GM23338 (cell line): ENCODE data around the gene KAT6B. TPM values are rescaled to one million over a fixed set of nuclear protein-coding genes. Genes with fewer than 3 reads are reported as not detected.

Experiments used
- ATAC-seq: fragments of 200-7000 bp; cut with Tn5 transposase; 3 replicates; pipeline ENCODE4 v1.9.1; 2020
- DNase-seq: peaks from one replicate; pipeline ENCODE4 v3.0.0-alpha.2; 2015; ENCODE audit warnings: low spot score
- H2AFZ ChIP-seq: fragments of 200-600 bp; sonication (generic); 2 replicates; pipeline ENCODE4 v1.8.0; 2016; ENCODE audit warnings: antibody characterized with exemption, mild to moderate bottlenecking, moderate library complexity
- H3F3A ChIP-seq: fragments of 200-600 bp; sonication (generic); replicated peaks from 2 replicates; pipeline ENCODE4 v1.8.0; 2017; ENCODE audit warnings: antibody characterized with exemption, mixed run types, low read depth
- H3K27ac ChIP-seq: fragments of 200-600 bp; sonication (generic); 2 replicates; pipeline ENCODE4 v1.6.1; 2016; ENCODE audit warnings: low read depth
- H3K27me3 ChIP-seq: fragments of 200-600 bp; sonication (generic); 2 replicates; pipeline ENCODE4 v1.8.0; 2016; ENCODE audit warnings: mild to moderate bottlenecking, mixed run types, moderate library complexity; ENCODE audit not compliant: insufficient read depth
- H3K36me3 ChIP-seq: fragments of 200-600 bp; sonication (generic); 2 replicates; pipeline ENCODE4 v1.8.0; 2016; ENCODE audit warnings: mild to moderate bottlenecking; ENCODE audit not compliant: insufficient read depth
- H3K4me1 ChIP-seq: fragments of 200-600 bp; sonication (generic); 2 replicates; pipeline ENCODE4 v1.8.0; 2016; ENCODE audit warnings: mild to moderate bottlenecking, moderate library complexity; ENCODE audit not compliant: insufficient read depth
- H3K4me2 ChIP-seq: fragments of 200-600 bp; sonication (generic); 2 replicates; pipeline ENCODE4 v1.7.1; 2017; ENCODE audit warnings: mixed run types
- H3K4me3 ChIP-seq: fragments of 200-600 bp; sonication (generic); 2 replicates; pipeline ENCODE4 v1.6.1; 2016; ENCODE audit warnings: mixed run types
- H3K79me2 ChIP-seq: fragments of 200-600 bp; sonication (generic); replicated peaks from 2 replicates; pipeline ENCODE4 v1.8.0; 2017; ENCODE audit warnings: mild to moderate bottlenecking; ENCODE audit not compliant: insufficient read depth
- H3K9me2 ChIP-seq: fragments of 200-600 bp; sonication (generic); 2 replicates; pipeline ENCODE4 v1.8.0; 2017; ENCODE audit not compliant: insufficient read depth
- H4K20me1 ChIP-seq: fragments of 200-600 bp; sonication (generic); replicated peaks from 2 replicates; pipeline ENCODE4 v1.8.0; 2017; ENCODE audit warnings: mild to moderate bottlenecking; ENCODE audit not compliant: insufficient read depth
- H3K27ac Mint-ChIP-seq: 2 replicates; pipeline ENCODE4 v1.8.0; 2020; ENCODE audit warnings: inconsistent platforms, mild to moderate bottlenecking, moderate library complexity, mixed read lengths
- H3K27me3 Mint-ChIP-seq: 3 replicates; pipeline ENCODE4 v1.8.0; 2022; ENCODE audit warnings: low read depth, mild to moderate bottlenecking, moderate library complexity, mixed read lengths, inconsistent platforms; ENCODE audit not compliant: insufficient read depth, poor library complexity
- H3K36me3 Mint-ChIP-seq: 3 replicates; pipeline ENCODE4 v1.8.0; 2021; ENCODE audit warnings: low read depth, mild to moderate bottlenecking, inconsistent platforms, moderate library complexity, mixed read lengths
- H3K4me1 Mint-ChIP-seq: 3 replicates; pipeline ENCODE4 v1.8.0; 2020; ENCODE audit warnings: mild to moderate bottlenecking, inconsistent platforms, mixed read lengths
- H3K4me3 Mint-ChIP-seq: 3 replicates; pipeline ENCODE4 v1.8.0; 2021; ENCODE audit warnings: moderate library complexity, mild to moderate bottlenecking, inconsistent platforms, mixed read lengths
- H3K9me3 Mint-ChIP-seq: 3 replicates; pipeline ENCODE4 v1.8.0; 2020; ENCODE audit warnings: moderate library complexity, mild to moderate bottlenecking, inconsistent platforms, mixed read lengths
- CREB1 ChIP-seq: fragments of 250-450 bp; sonication (Bioruptor Pico); IDR thresholded peaks from 2 replicates; pipeline ENCODE4 v1.5.0; 2020; ENCODE audit warnings: low read depth, mild to moderate bottlenecking, moderate library complexity
- EZH2 ChIP-seq: fragments of 200-600 bp; sonication (generic); IDR thresholded peaks from one replicate; pipeline ENCODE4 v1.8.0; 2017; ENCODE audit warnings: antibody characterized with exemption, mild to moderate bottlenecking, low read depth; ENCODE audit not compliant: unreplicated experiment
- EZH2phosphoT487 ChIP-seq: fragments of 200-600 bp; sonication (generic); IDR thresholded peaks from one replicate; pipeline ENCODE4 v1.8.1; 2018; ENCODE audit warnings: antibody characterized with exemption; ENCODE audit not compliant: unreplicated experiment
- JUNB ChIP-seq: IDR thresholded peaks from one replicate; pipeline ENCODE4 v1.6.1; 2016; ENCODE audit warnings: antibody characterized with exemption; ENCODE audit not compliant: unreplicated experiment
- NANOG ChIP-seq: IDR thresholded peaks from 2 replicates; pipeline ENCODE4 v1.6.1; 2016; ENCODE audit warnings: antibody characterized with exemption, borderline replicate concordance
- POLR2AphosphoS5 ChIP-seq: IDR thresholded peaks from 2 replicates; pipeline ENCODE4 v1.6.1; 2016; ENCODE audit warnings: antibody characterized with exemption, low read depth
- STAT1 ChIP-seq: IDR thresholded peaks from one replicate; pipeline ENCODE4 v1.6.1; 2016; ENCODE audit warnings: antibody characterized with exemption; ENCODE audit not compliant: unreplicated experiment
- ZNF114 ChIP-seq: fragments of 250-450 bp; sonication (Bioruptor Pico); IDR thresholded peaks from 2 replicates; pipeline ENCODE4 v1.5.0; 2020; ENCODE audit warnings: mild to moderate bottlenecking, moderate library complexity
- ZNF331 ChIP-seq: fragments of 250-450 bp; sonication (Bioruptor Pico); IDR thresholded peaks from 2 replicates; pipeline ENCODE4 v1.5.0; 2020; ENCODE audit warnings: low read depth, mild to moderate bottlenecking, moderate library complexity
- polyA plus RNA-seq: library from polyadenylated mRNA; unstranded; fragments of >200 nt; fragmentation: Nextera tagmentation; extraction: Ambion mirVana; gene quantifications from 2 replicates; pipeline ENCODE4 v1.2.1, GENCODE V29; 2016
- total RNA-seq: library from RNA; depleted of rRNA; stranded (reverse); fragments of >200 nt; shearing (Covaris generic); gene quantifications from 2 replicates; pipeline ENCODE4 v1.2.3, GENCODE V29; 2014
- TF ChIP-seq, protein P1 (sequence below): IDR thresholded peaks from one replicate; pipeline ENCODE4 v1.6.1; 2018; ENCODE audit warnings: antibody characterized with exemption; ENCODE audit not compliant: unreplicated experiment
- TF ChIP-seq, protein P2 (sequence below): IDR thresholded peaks from 2 replicates; pipeline ENCODE4 v1.6.1; 2016; ENCODE audit warnings: antibody characterized with exemption
- TF ChIP-seq, protein P3 (sequence below): fragments of 250-450 bp; sonication (Bioruptor Pico); IDR thresholded peaks from 2 replicates; pipeline ENCODE4 v1.5.0; 2020; ENCODE audit warnings: mild to moderate bottlenecking, moderate library complexity
- TF ChIP-seq, protein P4 (sequence below), 2 experiments: fragments of 200-600 bp in 1 of 2; sonication (generic) in 1 of 2; conservative IDR thresholded peaks; 2 replicates each; pipeline versions ENCODE4 v1.5.1 to v1.6.1; 2016 to 2017; ENCODE audit warnings: antibody characterized with exemption in 2 of 2, low read depth in 2 of 2, mild to moderate bottlenecking in 2 of 2, moderate library complexity in 1 of 2

The KAT6B gene
- total and polyA plus RNA-seq, 2 experiments from 2014 or later, result 21.3 to 31.4 TPM

DNA sequence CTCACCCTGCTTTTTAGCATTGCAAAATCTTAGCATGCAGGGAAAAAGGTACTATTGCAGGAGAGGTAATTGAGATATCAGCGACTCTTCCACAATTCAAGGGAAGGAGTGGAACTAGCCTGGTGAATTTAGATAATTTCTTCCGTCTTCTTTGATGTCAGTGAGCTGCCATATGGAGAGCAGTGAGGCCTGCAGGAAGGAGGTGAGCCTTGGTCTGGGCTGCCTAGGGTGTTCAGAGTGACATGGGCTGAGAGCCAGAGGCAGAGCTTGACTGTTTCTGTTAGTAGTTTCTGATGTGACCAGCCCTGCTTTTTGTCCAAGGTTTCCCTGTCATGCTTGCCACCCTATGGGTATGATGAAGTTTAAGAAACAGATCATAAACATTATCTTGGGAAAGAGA, 28.6 kb downstream of the KAT6B start:
- no peaks in the 10 kb centered on the region for H3K36me3 ChIP-seq
- no peak for TF ChIP-seq CREB1
- TF ChIP-seq POLR2AphosphoS5, result no peak
- TF ChIP-seq EZH2phosphoT487, result no peak
- no peak for TF ChIP-seq ZNF331
- TF ChIP-seq JUNB, result no peak
- TF ChIP-seq, protein P1, sequence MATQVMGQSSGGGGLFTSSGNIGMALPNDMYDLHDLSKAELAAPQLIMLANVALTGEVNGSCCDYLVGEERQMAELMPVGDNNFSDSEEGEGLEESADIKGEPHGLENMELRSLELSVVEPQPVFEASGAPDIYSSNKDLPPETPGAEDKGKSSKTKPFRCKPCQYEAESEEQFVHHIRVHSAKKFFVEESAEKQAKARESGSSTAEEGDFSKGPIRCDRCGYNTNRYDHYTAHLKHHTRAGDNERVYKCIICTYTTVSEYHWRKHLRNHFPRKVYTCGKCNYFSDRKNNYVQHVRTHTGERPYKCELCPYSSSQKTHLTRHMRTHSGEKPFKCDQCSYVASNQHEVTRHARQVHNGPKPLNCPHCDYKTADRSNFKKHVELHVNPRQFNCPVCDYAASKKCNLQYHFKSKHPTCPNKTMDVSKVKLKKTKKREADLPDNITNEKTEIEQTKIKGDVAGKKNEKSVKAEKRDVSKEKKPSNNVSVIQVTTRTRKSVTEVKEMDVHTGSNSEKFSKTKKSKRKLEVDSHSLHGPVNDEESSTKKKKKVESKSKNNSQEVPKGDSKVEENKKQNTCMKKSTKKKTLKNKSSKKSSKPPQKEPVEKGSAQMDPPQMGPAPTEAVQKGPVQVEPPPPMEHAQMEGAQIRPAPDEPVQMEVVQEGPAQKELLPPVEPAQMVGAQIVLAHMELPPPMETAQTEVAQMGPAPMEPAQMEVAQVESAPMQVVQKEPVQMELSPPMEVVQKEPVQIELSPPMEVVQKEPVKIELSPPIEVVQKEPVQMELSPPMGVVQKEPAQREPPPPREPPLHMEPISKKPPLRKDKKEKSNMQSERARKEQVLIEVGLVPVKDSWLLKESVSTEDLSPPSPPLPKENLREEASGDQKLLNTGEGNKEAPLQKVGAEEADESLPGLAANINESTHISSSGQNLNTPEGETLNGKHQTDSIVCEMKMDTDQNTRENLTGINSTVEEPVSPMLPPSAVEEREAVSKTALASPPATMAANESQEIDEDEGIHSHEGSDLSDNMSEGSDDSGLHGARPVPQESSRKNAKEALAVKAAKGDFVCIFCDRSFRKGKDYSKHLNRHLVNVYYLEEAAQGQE, result no peak
- TF ChIP-seq, protein P2, sequence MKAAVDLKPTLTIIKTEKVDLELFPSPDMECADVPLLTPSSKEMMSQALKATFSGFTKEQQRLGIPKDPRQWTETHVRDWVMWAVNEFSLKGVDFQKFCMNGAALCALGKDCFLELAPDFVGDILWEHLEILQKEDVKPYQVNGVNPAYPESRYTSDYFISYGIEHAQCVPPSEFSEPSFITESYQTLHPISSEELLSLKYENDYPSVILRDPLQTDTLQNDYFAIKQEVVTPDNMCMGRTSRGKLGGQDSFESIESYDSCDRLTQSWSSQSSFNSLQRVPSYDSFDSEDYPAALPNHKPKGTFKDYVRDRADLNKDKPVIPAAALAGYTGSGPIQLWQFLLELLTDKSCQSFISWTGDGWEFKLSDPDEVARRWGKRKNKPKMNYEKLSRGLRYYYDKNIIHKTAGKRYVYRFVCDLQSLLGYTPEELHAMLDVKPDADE, result no peak
- TF ChIP-seq, protein P3, sequence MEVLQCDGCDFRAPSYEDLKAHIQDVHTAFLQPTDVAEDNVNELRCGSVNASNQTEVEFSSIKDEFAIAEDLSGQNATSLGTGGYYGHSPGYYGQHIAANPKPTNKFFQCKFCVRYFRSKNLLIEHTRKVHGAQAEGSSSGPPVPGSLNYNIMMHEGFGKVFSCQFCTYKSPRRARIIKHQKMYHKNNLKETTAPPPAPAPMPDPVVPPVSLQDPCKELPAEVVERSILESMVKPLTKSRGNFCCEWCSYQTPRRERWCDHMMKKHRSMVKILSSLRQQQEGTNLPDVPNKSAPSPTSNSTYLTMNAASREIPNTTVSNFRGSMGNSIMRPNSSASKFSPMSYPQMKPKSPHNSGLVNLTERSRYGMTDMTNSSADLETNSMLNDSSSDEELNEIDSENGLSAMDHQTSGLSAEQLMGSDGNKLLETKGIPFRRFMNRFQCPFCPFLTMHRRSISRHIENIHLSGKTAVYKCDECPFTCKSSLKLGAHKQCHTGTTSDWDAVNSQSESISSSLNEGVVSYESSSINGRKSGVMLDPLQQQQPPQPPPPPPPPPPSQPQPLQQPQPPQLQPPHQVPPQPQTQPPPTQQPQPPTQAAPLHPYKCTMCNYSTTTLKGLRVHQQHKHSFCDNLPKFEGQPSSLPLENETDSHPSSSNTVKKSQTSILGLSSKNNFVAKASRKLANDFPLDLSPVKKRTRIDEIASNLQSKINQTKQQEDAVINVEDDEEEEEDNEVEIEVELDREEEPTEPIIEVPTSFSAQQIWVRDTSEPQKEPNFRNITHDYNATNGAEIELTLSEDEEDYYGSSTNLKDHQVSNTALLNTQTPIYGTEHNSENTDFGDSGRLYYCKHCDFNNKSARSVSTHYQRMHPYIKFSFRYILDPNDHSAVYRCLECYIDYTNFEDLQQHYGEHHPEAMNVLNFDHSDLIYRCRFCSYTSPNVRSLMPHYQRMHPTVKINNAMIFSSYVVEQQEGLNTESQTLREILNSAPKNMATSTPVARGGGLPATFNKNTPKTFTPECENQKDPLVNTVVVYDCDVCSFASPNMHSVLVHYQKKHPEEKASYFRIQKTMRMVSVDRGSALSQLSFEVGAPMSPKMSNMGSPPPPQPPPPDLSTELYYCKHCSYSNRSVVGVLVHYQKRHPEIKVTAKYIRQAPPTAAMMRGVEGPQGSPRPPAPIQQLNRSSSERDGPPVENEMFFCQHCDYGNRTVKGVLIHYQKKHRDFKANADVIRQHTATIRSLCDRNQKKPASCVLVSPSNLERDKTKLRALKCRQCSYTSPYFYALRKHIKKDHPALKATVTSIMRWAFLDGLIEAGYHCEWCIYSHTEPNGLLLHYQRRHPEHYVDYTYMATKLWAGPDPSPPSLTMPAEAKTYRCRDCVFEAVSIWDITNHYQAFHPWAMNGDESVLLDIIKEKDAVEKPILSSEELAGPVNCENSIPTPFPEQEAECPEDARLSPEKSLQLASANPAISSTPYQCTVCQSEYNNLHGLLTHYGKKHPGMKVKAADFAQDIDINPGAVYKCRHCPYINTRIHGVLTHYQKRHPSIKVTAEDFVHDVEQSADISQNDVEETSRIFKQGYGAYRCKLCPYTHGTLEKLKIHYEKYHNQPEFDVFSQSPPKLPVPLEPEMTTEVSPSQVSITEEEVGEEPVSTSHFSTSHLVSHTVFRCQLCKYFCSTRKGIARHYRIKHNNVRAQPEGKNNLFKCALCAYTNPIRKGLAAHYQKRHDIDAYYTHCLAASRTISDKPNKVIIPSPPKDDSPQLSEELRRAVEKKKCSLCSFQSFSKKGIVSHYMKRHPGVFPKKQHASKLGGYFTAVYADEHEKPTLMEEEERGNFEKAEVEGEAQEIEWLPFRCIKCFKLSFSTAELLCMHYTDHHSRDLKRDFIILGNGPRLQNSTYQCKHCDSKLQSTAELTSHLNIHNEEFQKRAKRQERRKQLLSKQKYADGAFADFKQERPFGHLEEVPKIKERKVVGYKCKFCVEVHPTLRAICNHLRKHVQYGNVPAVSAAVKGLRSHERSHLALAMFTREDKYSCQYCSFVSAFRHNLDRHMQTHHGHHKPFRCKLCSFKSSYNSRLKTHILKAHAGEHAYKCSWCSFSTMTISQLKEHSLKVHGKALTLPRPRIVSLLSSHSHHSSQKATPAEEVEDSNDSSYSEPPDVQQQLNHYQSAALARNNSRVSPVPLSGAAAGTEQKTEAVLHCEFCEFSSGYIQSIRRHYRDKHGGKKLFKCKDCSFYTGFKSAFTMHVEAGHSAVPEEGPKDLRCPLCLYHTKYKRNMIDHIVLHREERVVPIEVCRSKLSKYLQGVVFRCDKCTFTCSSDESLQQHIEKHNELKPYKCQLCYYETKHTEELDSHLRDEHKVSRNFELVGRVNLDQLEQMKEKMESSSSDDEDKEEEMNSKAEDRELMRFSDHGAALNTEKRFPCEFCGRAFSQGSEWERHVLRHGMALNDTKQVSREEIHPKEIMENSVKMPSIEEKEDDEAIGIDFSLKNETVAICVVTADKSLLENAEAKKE, result no peak
- no peak for TF ChIP-seq EZH2
- TF ChIP-seq ZNF114 (CRISPR knock-in tag), result no peak
- TF ChIP-seq, protein P4, sequence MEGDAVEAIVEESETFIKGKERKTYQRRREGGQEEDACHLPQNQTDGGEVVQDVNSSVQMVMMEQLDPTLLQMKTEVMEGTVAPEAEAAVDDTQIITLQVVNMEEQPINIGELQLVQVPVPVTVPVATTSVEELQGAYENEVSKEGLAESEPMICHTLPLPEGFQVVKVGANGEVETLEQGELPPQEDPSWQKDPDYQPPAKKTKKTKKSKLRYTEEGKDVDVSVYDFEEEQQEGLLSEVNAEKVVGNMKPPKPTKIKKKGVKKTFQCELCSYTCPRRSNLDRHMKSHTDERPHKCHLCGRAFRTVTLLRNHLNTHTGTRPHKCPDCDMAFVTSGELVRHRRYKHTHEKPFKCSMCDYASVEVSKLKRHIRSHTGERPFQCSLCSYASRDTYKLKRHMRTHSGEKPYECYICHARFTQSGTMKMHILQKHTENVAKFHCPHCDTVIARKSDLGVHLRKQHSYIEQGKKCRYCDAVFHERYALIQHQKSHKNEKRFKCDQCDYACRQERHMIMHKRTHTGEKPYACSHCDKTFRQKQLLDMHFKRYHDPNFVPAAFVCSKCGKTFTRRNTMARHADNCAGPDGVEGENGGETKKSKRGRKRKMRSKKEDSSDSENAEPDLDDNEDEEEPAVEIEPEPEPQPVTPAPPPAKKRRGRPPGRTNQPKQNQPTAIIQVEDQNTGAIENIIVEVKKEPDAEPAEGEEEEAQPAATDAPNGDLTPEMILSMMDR (conservative IDR thresholded peaks at IDR 0.05; ENCODE audit: low read depth in 2 of 2), result no peak
- no peak for TF ChIP-seq NANOG
- TF ChIP-seq STAT1, result no peak
- peaks cover 21% of the 10 kb centered on the region for H3K4me1 ChIP-seq
- no peaks in the 10 kb centered on the region; the same call in 1 of the 2 replicates for H3K9me2 ChIP-seq
- Mint-ChIP-seq H3K9me3 (peaks cover 5% of the 10 kb centered on the region; the same call in 1 of the 3 replicates), H3K27ac (peak overlapping the region; percentile 77), H3K4me3 (no peak overlapping the region; the same call in 2 of the 3 replicates), H3K36me3 (peaks cover 14% of the 10 kb centered on the region; the same call in 2 of the 3 replicates), H3K4me1 (peaks cover 25% of the 10 kb centered on the region), H3K27me3 (peaks cover 4% of the 10 kb centered on the region)
- H2AFZ ChIP-seq, result no peak overlapping the region
- H3K4me2 ChIP-seq, result 0 out of 2 replicates have a peak overlapping the region, but pooled peaks have one; percentile 8
- H3K27me3 ChIP-seq, result no peaks in the 10 kb centered on the region
- peaks cover 7% of the 10 kb centered on the region for H4K20me1 ChIP-seq
- DNase-seq (no peak), ATAC-seq (peak; percentile 66)
- H3K4me3 ChIP-seq, result no peak overlapping the region
- H3K27ac ChIP-seq, result no peak overlapping the region; the same call in 1 of the 2 replicates
- no peaks in the 10 kb centered on the region for H3F3A ChIP-seq
- H3K79me2 ChIP-seq, result peaks cover 98% of the 10 kb centered on the region
